Measurements from ENCODE around the gene LRP8. TPM values are rescaled to one million over a fixed set of nuclear protein-coding genes. Genes with fewer than 3 reads are reported as not detected.
A peak's percentile ranks its signal among the peaks of the same experiment; 100 is the strongest.

The LRP8 gene
- total RNA-seq, 1 donor from 2014 or later = 4.4 TPM

DNA sequence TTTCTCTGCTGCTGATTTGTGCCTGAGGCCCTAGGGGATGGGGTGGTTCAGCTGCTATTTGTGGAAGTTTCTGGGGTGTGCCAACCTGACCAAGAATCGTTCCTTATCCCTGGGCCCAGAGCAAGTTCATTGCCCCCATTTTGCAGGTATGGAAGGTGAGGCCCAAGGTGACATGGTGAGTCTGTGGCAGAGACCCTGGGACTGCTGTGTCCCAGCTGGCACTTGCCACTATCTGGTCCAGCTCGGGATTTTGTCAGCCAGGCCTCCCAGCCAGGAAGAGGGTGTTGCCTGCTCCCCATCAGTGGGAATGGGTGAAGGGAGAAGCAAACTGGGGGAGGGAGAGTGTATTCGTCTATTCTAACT, 18.9 kb upstream of the LRP8 start:
- H3K9me3 Mint-ChIP-seq (ENCODE audit: low read depth) = no peaks in the 10 kb centered on the region
- H3K4me3 Mint-ChIP-seq (ENCODE audit: low read depth) = no peak overlapping the region
- H3K27me3 Mint-ChIP-seq = peaks cover 8% of the 10 kb centered on the region
- no peaks in the 10 kb centered on the region for H3K36me3 Mint-ChIP-seq (ENCODE audit: insufficient read depth)
- H3K27ac Mint-ChIP-seq = no peak overlapping the region
- peaks cover 2% of the 10 kb centered on the region for H3K4me1 Mint-ChIP-seq (ENCODE audit: low read depth)
- TF ChIP-seq, protein P1, sequence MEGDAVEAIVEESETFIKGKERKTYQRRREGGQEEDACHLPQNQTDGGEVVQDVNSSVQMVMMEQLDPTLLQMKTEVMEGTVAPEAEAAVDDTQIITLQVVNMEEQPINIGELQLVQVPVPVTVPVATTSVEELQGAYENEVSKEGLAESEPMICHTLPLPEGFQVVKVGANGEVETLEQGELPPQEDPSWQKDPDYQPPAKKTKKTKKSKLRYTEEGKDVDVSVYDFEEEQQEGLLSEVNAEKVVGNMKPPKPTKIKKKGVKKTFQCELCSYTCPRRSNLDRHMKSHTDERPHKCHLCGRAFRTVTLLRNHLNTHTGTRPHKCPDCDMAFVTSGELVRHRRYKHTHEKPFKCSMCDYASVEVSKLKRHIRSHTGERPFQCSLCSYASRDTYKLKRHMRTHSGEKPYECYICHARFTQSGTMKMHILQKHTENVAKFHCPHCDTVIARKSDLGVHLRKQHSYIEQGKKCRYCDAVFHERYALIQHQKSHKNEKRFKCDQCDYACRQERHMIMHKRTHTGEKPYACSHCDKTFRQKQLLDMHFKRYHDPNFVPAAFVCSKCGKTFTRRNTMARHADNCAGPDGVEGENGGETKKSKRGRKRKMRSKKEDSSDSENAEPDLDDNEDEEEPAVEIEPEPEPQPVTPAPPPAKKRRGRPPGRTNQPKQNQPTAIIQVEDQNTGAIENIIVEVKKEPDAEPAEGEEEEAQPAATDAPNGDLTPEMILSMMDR (IDR thresholded peaks at IDR 0.05; ENCODE audit: unreplicated experiment) = no peak
- DNase-seq (ENCODE audit: low spot score, unreplicated experiment) = peak; percentile 0

DNA sequence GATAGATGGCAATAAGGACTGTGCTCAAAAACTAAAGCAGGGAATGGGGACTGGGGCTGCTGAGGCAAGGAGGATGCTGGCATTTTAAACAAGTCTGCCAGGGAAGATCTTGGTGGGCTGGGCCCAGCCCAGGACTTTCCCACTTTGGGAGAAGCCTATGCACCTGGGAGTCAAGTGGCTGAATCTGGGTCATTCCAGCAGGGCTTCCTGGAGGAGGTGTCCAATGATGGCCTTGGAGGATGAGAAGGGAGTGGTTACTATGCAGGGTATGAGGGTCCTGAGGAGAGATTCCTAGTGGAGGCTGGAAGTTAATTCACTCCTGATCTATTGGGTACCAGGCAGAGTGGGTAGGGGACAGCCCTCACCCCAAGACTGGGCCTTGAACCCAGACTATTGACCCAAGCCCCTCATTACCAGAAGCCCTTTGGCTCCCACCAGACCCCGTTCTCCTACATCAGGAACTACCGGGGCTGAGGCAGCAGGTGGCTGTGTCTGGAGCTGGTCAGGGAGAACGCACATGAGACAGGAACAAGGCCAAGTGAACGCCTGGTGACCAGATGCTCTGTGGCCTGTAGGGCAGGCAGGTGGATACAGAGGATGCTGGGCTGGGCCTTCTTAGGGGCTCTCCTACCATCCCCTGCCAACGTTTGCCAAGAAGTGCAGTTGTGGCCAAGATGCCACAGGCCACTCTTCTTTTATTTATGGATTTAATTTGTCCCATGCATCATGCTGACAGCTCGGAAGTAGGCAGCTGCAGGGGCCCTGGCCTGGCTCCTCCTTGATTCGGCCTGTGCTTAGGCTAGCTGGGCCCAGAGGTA, 18.3 kb upstream of the LRP8 start:
- TF ChIP-seq, protein P1 (IDR thresholded peaks at IDR 0.05; ENCODE audit: unreplicated experiment) = no peak
- peaks cover 2% of the 10 kb centered on the region for H3K4me1 Mint-ChIP-seq (ENCODE audit: low read depth)
- H3K9me3 Mint-ChIP-seq (ENCODE audit: low read depth) = peaks cover 2% of the 10 kb centered on the region
- peaks cover 13% of the 10 kb centered on the region for H3K27me3 Mint-ChIP-seq
- no peak overlapping the region for H3K27ac Mint-ChIP-seq
- DNase-seq (ENCODE audit: low spot score, unreplicated experiment) = peak; percentile 6
- H3K4me3 Mint-ChIP-seq (ENCODE audit: low read depth) = no peak overlapping the region
- H3K36me3 Mint-ChIP-seq (ENCODE audit: insufficient read depth) = no peaks in the 10 kb centered on the region

DNA sequence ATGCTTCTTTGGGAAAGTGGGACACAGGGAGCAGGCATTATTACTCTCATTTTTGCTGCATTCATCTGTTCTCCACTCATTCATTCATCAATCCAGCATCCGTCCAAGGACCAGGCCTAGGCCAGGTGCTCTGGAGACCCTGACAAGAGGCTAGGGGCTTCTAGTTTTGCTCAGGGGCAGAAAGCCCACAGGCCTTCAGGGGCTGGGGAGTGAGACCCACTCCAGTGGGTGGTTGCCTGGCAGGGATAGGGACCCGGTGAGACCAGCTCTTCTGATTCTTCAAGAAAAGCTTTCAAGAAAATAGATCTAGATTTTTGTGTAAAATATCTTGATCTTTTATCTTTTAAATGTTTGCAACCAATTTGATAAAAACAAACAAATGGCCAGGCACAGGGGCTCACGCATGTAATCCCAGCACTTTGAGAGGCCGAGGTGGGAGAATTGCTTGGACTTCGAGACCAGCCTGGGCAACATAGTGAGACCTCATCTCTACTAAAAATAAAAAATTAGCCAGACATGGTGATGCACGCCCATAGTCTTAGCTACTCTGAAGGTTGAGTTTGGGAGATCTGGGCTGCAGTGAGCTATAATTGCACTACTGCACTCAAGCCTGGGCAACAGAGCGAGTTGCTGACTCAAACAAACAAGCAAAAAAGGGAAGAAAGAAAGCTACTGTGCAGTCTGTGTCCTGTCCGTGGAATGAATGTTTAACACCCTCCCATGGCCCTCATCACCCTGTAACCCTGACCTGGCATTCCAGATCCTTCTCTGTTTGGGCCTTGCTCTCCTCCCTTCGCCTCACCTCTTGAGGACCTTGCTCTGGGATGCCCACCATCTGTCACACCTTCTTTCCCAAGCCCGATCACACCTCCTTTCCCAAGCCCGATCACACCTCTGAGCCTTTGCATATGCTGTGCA, 17.3 kb upstream of the LRP8 start:
- peaks cover 16% of the 10 kb centered on the region for H3K27me3 Mint-ChIP-seq
- H3K4me1 Mint-ChIP-seq (ENCODE audit: low read depth) = peaks cover 2% of the 10 kb centered on the region
- H3K27ac Mint-ChIP-seq = no peak overlapping the region
- peak; percentile 3 for DNase-seq (ENCODE audit: low spot score, unreplicated experiment)
- H3K4me3 Mint-ChIP-seq (ENCODE audit: low read depth) = no peak overlapping the region
- H3K9me3 Mint-ChIP-seq (ENCODE audit: low read depth) = peaks cover 4% of the 10 kb centered on the region
- TF ChIP-seq, protein P1 (IDR thresholded peaks at IDR 0.05; ENCODE audit: unreplicated experiment) = no peak
- H3K36me3 Mint-ChIP-seq (ENCODE audit: insufficient read depth) = no peaks in the 10 kb centered on the region

DNA sequence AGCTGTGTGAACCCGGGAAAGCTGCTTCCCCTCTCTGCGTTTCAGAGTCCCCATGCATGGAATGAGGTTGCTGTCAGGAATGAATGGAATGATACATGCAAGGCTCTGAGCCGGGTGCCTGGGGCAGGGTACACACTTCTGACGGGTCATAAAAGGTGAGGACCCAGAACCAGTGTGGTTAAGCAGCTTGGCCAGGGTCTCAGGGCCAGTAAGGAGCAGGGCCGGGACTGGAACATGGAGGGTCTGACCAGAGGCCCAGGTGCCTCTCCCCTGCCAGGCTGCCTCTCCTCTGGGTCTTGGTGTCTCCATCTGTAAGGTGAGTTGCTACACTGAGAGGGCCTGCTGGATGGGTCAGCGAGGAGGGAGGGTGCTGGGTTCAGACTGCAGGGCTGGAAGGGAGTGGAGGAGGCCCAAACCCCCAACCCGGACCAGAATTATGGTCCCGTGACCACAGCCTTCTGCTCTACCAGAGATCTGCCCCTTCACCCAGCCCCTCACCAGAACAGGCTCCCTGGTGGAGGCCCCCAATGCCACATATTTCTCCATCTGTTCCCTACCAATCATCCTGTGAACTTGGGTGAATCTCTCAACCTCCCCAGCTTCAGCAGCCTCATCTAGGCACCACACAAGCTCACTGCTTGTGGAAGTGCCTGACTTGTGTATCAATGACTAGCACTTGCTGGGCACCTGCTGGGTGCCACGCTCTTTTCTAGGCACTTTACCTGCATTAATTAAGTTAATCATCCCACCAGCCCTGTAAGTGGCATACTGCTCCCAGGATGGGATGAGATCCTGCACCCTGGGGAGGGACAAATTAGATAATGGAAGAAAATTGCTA, 16.2 kb upstream of the LRP8 start:
- Mint-ChIP-seq H3K4me1 (ENCODE audit: low read depth) (no peaks in the 10 kb centered on the region), H3K4me3 (ENCODE audit: low read depth) (no peak overlapping the region), H3K9me3 (ENCODE audit: low read depth) (peaks cover 4% of the 10 kb centered on the region), H3K36me3 (ENCODE audit: insufficient read depth) (no peaks in the 10 kb centered on the region), H3K27me3 (peaks cover 17% of the 10 kb centered on the region), H3K27ac (no peak overlapping the region)
- peak; percentile 3 for DNase-seq (ENCODE audit: low spot score, unreplicated experiment)
- TF ChIP-seq, protein P1 (IDR thresholded peaks at IDR 0.05; ENCODE audit: unreplicated experiment) = no peak
